Right lobe of liver (tissue), 6 donors: ENCODE data around the gene PSMD1. TPM values are rescaled to one million over a fixed set of nuclear protein-coding genes. Genes with fewer than 3 reads are reported as not detected.

ENCODE experiments used
- ATAC-seq, 4 donors: fragments of 200-7000 bp; cut with Tn5 transposase; one replicate each; pipeline ENCODE4 v1.9.1; 2020; ENCODE audit warnings: mild to moderate bottlenecking in 4 of 4, moderate library complexity in 4 of 4
- DNase-seq, 3 donors: peaks; one replicate each; pipeline ENCODE4 v3.0.0-alpha.2; 2020
- H3K27ac ChIP-seq, 3 donors: fragments of 200-600 bp; one replicate each; pipeline ENCODE4 v1.8.0; 2022
- H3K27me3 ChIP-seq, 2 donors: fragments of 200-600 bp; one replicate each; pipeline ENCODE4 v1.8.0; 2022
- H3K36me3 ChIP-seq, 4 donors: fragments of 200-600 bp; sonication (generic) in 1 of 4; one replicate each; pipeline versions ENCODE4 v1.5.1 to v1.8.0; 2017 to 2022; ENCODE audit warnings: control low read depth in 1 of 4
- H3K4me1 ChIP-seq, 4 donors: fragments of 200-600 bp; sonication (generic) in 1 of 4; one replicate each; pipeline versions ENCODE4 v1.5.1 to v1.8.0; 2017 to 2022; ENCODE audit warnings: control low read depth in 1 of 4
- H3K4me3 ChIP-seq, 3 donors: fragments of 200-600 bp; one replicate each; pipeline ENCODE4 v1.8.0; 2022
- H3K9me3 ChIP-seq, 4 donors: fragments of 200-600 bp; sonication (generic) in 1 of 4; one replicate each; pipeline versions ENCODE4 v1.5.1 to v1.8.0; 2017 to 2022; ENCODE audit warnings: control low read depth in 1 of 4
- CTCF ChIP-seq, 4 donors: fragments of 200-600 bp in 3 of 4; fragments of 450-650 bp in 1 of 4; IDR thresholded peaks; one replicate each; pipeline versions ENCODE4 v1.5.1 to v1.8.0; 2016 to 2022; ENCODE audit warnings: antibody characterized with exemption in 4 of 4, mild to moderate bottlenecking in 2 of 4
- POLR2A ChIP-seq: fragments of 450-650 bp; IDR thresholded peaks from one replicate; pipeline ENCODE4 v1.6.1; 2017; ENCODE audit warnings: antibody characterized with exemption, mild to moderate bottlenecking
- WGBS: methylation state at CpG from one replicate; pipeline ENCODE4 v1.1.6; 2018; ENCODE audit warnings: low coverage, low lambda C conversion rate; ENCODE audit not compliant: insufficient coverage; ENCODE audit errors: missing lambda C conversion rate; 5-methylcytosine and 5-hydroxymethylcytosine counted together
- intact Hi-C, 2 donors: fragments of 100-400 bp; cut with DNase I; formaldehyde crosslinking; loops; one replicate each; pipeline versions ENCODE4 v1.11.2 to v1.14.1; 2022
- total RNA-seq, 6 experiments: library from RNA; depleted of rRNA in 2 of 6; stranded (reverse); fragments of >200 nt in 2 of 6; fragmentation: NEBNext Ultra II Directional in 3 of 6; extraction: Animal tissue kit (Norgen Biotek cat#: 25700) in 3 of 6; gene quantifications; one replicate each; pipeline versions ENCODE4 v1.1.0 to v1.2.4, GENCODE V29; 2016 to 2023
- donor health status: DM: no; HTN: yes; CAD: no.
- donor health status: DM: no; HTN: no; CAD: no.
- donor health status: DM: no; HTN: no; CAD: no.
- donor health status: DM: no; HTN: yes; CAD: no.
- donor health status: DM: no; HTN: yes; CAD: no.

Gene PSMD1
- total RNA-seq, 6 experiments from 2014 or later = 46.4 to 62.3 (median 55.5) TPM

GRCh38 chr2:231187736-231188505 lies 131.3 kb downstream of the PSMD1 start:
- Histone ChIP-seq H3K9me3 (no peaks in the 10 kb centered on the region), H3K4me1 (peaks cover 0 to 5% (median 0%) of the 10 kb centered on the region in 4 donors), H3K4me3 (no peak overlapping the region), H3K27me3 (no peaks in the 10 kb centered on the region), H3K36me3 (no peaks in the 10 kb centered on the region), H3K27ac (peak overlapping the region in 2 of 3 donors; percentile 13)
- ATAC-seq (peak in 3 of 4 donors; percentile 16 to 25 (median 19)), DNase-seq (peak in 1 of 3 donors; percentile 39)
- WGBS = 61% methylated on average over 8 of the region's 18 CpGs
- intact Hi-C loops = no loop called here
- TF ChIP-seq POLR2A (no peak), CTCF (IDR thresholded peaks at IDR 0.05) (no peak)

- 80% methylated on average over 3 of the region's 6 CpGs for WGBS
- H3K27ac ChIP-seq = no peak overlapping the region
- H3K4me3 ChIP-seq = no peak overlapping the region
- peaks cover 0 to 5% (median 0%) of the 10 kb centered on the region in 4 donors for H3K4me1 ChIP-seq
- H3K27me3 ChIP-seq = no peaks in the 10 kb centered on the region
- DNase-seq (peak in 1 of 3 donors; percentile 33), ATAC-seq (no peak)
- no peaks in the 10 kb centered on the region for H3K9me3 ChIP-seq
- H3K36me3 ChIP-seq = no peaks in the 10 kb centered on the region
- no peak for TF ChIP-seq CTCF (IDR thresholded peaks at IDR 0.05)
- no peak for TF ChIP-seq POLR2A
- intact Hi-C loops = no loop called here
Measured at GRCh38 chr2:231188506-231189170, 132.0 kb downstream of the PSMD1 start.

GRCh38 chr2:231189171-231189530 lies 132.5 kb downstream of the PSMD1 start:
- Histone ChIP-seq H3K27ac (no peak overlapping the region), H3K9me3 (no peaks in the 10 kb centered on the region), H3K27me3 (no peaks in the 10 kb centered on the region), H3K36me3 (no peaks in the 10 kb centered on the region), H3K4me3 (no peak overlapping the region), H3K4me1 (peaks cover 0 to 5% (median 0%) of the 10 kb centered on the region in 4 donors)
- TF ChIP-seq POLR2A = no peak
- no peak for TF ChIP-seq CTCF (IDR thresholded peaks at IDR 0.05)
- DNase-seq (peak in 1 of 3 donors; percentile 38), ATAC-seq (no peak)
- no CpG with 5 or more reads among the region's 8 CpGs for WGBS
- intact Hi-C loops = no loop called here

DNA sequence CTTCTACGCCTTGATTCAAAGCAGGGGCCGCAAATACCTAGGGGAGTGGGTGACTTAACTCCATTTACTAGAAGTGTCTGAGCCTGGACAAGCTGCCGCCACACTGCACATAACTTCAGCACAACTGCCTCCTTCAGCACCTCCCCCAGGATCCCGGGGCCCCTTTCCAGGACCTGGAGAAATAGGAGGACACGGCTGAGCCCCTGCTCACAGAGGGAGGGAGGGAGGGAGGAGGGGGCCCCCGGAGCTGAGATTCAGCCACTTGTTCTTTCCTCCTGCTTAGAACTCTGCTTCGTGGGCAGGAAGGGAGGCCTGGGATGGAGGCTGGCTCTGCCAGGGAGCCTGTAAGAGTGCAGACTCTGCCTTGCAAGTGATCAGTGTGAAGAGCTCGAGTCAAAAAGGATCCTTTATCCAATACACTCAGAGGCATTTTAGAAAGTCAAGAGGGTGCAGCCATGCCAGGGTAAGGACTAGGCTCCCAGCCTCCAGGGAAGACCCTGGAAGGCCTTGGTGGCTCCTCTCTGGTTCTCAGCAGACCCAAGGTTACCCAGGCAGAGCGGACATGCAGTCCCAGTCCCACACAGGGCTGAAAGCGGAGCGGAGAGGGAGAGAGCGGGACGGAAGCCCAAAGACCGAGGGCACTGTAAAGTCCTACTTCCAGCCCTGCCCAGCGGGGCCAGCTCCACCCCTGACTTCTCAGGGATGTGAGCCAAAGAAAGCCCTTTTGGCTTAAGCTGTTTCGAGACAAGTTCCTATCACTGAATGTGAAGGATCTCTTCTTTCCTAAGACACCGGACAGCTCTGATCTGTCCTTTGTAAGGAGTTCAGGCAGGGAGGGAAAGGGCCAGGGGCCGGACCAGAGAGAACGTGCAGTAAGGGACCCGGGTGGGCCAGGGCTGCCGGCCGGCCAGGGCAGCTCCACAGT lies 133.2 kb downstream of the PSMD1 start:
- DNase-seq = peak; percentile 35 to 67 (median 59)
- TF ChIP-seq POLR2A = no peak
- TF ChIP-seq CTCF (IDR thresholded peaks at IDR 0.05) = no peak
- ATAC-seq = peak; percentile 58 to 78 (median 70)
- peak overlapping the region in 2 of 3 donors; percentile 31 to 48 for H3K4me3 ChIP-seq
- H3K4me1 ChIP-seq = peaks cover 0 to 5% (median 0%) of the 10 kb centered on the region in 4 donors
- peak overlapping the region; percentile 71 to 83 (median 81) for H3K27ac ChIP-seq
- H3K36me3 ChIP-seq = no peaks in the 10 kb centered on the region
- no peaks in the 10 kb centered on the region for H3K27me3 ChIP-seq
- WGBS = 35% methylated on average over 8 of the region's 22 CpGs
- no peaks in the 10 kb centered on the region for H3K9me3 ChIP-seq
- intact Hi-C loops = loop anchor here in 1 of 2 donors (10.0 kb wide), 1 partner anchor 85 kb away; no protein-coding TSS in a partner anchor
